Esophagus muscularis mucosa (tissue), 4 donors: ENCODE measurements around the gene UBAC2. TPM values are rescaled to one million over a fixed set of nuclear protein-coding genes. Genes with fewer than 3 reads are reported as not detected.

Source experiments
- DNase-seq: peaks from one replicate; pipeline ENCODE4 v3.0.0-alpha.2; 2017; ENCODE audit errors: extremely low spot score
- H3K27ac ChIP-seq, 4 donors: fragments of 200-600 bp; sonication (generic); replicated peaks in 1 of 4; 1 replicate in 3 of 4; 2 replicates in 1 of 4; pipeline ENCODE4 v1.5.1; 2016 to 2019; ENCODE audit warnings: mild to moderate bottlenecking in 1 of 4
- H3K27me3 ChIP-seq, 4 donors: fragments of 200-600 bp; sonication (generic); one replicate each; pipeline versions ENCODE4 v1.5.1 to v1.6.0; 2016 to 2019
- H3K36me3 ChIP-seq, 4 donors: fragments of 200-600 bp; sonication (generic); one replicate each; pipeline ENCODE4 v1.5.1; 2016 to 2019
- H3K4me1 ChIP-seq, 4 donors: fragments of 200-600 bp; sonication (generic); one replicate each; pipeline ENCODE4 v1.5.1; 2016 to 2019
- H3K4me3 ChIP-seq, 4 donors: fragments of 200-600 bp; sonication (generic); 1 replicate in 2 of 4; 2 replicates in 2 of 4; pipeline ENCODE4 v1.5.1; 2016 to 2019; ENCODE audit warnings: mild to moderate bottlenecking in 4 of 4, moderate library complexity in 1 of 4
- H3K9me3 ChIP-seq, 4 donors: fragments of 200-600 bp; sonication (generic); 1 replicate in 3 of 4; 2 replicates in 1 of 4; pipeline ENCODE4 v1.5.1; 2016 to 2019
- CTCF ChIP-seq, 3 experiments: fragments of 200-600 bp in 2 of 3; fragments of 450-650 bp in 1 of 3; sonication (generic) in 2 of 3; IDR thresholded peaks; one replicate each; pipeline ENCODE4 v1.5.1; 2017 to 2019; ENCODE audit warnings: antibody characterized with exemption in 3 of 3, mild to moderate bottlenecking in 2 of 3, moderate library complexity in 1 of 3
- EP300 ChIP-seq: sonication (generic); formaldehyde crosslinking; IDR thresholded peaks from one replicate; pipeline ENCODE4 v1.6.1; 2017; ENCODE audit warnings: antibody characterized with exemption
- POLR2A ChIP-seq: fragments of 450-650 bp; IDR thresholded peaks from one replicate; pipeline ENCODE4 v1.6.1; 2017; ENCODE audit warnings: antibody characterized with exemption, moderate library complexity, mild to moderate bottlenecking, low read depth
- POLR2AphosphoS5 ChIP-seq, 2 donors: sonication (generic); formaldehyde crosslinking; IDR thresholded peaks; one replicate each; pipeline ENCODE4 v1.6.1; 2017; ENCODE audit warnings: antibody characterized with exemption in 2 of 2
- WGBS: methylation state at CpG from one replicate; pipeline ENCODE4 v1.1.5; 2018; 5-methylcytosine and 5-hydroxymethylcytosine counted together
- intact Hi-C: fragments of 100-400 bp; cut with DNase I; formaldehyde crosslinking; loops from one replicate; pipeline ENCODE4 v1.15.1; 2023
- total RNA-seq, 4 donors: library from RNA; depleted of rRNA; stranded (reverse); fragments of >200 nt; gene quantifications; one replicate each; pipeline versions ENCODE4 v1.1.0 to v1.2.1, GENCODE V29; 2016

Gene UBAC2
- total RNA-seq, 4 donors from 2014 or later, result 42.6 to 62.1 (median 50.9) TPM

- WGBS, result 79% methylated on average over 1 of the region's 1 CpG
- intact Hi-C loops, result no loop called here
- Histone ChIP-seq H3K27me3 (peaks cover 0 to 5% (median 0%) of the 10 kb centered on the region in 4 donors), H3K36me3 (no peaks in the 10 kb centered on the region), H3K4me3 (no peak overlapping the region), H3K27ac (no peak overlapping the region), H3K4me1 (no peaks in the 10 kb centered on the region), H3K9me3 (no peaks in the 10 kb centered on the region)
- no peak for DNase-seq
- no peak for TF ChIP-seq POLR2A
- no peak for TF ChIP-seq EP300
- TF ChIP-seq POLR2AphosphoS5 (IDR thresholded peaks at IDR 0.05), result no peak
- TF ChIP-seq CTCF (IDR thresholded peaks at IDR 0.05), result no peak
These were observed 212.2 kb downstream of the UBAC2 start for GRCh38 chr13:99412856-99413255.

GRCh38 chr13:99414048-99414995 is 213.7 kb downstream of the UBAC2 start:
- H3K4me1 ChIP-seq, result no peaks in the 10 kb centered on the region
- intact Hi-C loops, result no loop called here
- no peaks in the 10 kb centered on the region for H3K9me3 ChIP-seq
- DNase-seq, result no peak
- no peak overlapping the region for H3K27ac ChIP-seq
- TF ChIP-seq POLR2A (no peak), CTCF (IDR thresholded peaks at IDR 0.05) (no peak), POLR2AphosphoS5 (IDR thresholded peaks at IDR 0.05) (no peak), EP300 (no peak)
- H3K27me3 ChIP-seq, result peaks cover 0 to 6% (median 0%) of the 10 kb centered on the region in 4 donors
- 85% methylated on average over 15 of the region's 15 CpGs for WGBS
- H3K4me3 ChIP-seq, result no peak overlapping the region
- no peaks in the 10 kb centered on the region for H3K36me3 ChIP-seq

GRCh38 chr13:99415014-99415650 is 214.5 kb downstream of the UBAC2 start:
- intact Hi-C loops, result no loop called here
- DNase-seq, result no peak
- no peak overlapping the region for H3K4me3 ChIP-seq
- 93% methylated on average over 13 of the region's 13 CpGs for WGBS
- no peaks in the 10 kb centered on the region for H3K9me3 ChIP-seq
- TF ChIP-seq CTCF (IDR thresholded peaks at IDR 0.05) (no peak), POLR2A (no peak), POLR2AphosphoS5 (IDR thresholded peaks at IDR 0.05) (no peak), EP300 (no peak)
- H3K4me1 ChIP-seq, result no peaks in the 10 kb centered on the region
- peaks cover 0 to 6% (median 0%) of the 10 kb centered on the region in 4 donors for H3K27me3 ChIP-seq
- H3K27ac ChIP-seq, result peak overlapping the region in 1 of 4 donors; percentile 13
- H3K36me3 ChIP-seq, result no peaks in the 10 kb centered on the region

- intact Hi-C loops, result no loop called here
- Histone ChIP-seq H3K4me3 (no peak overlapping the region), H3K36me3 (no peaks in the 10 kb centered on the region), H3K4me1 (no peaks in the 10 kb centered on the region), H3K9me3 (no peaks in the 10 kb centered on the region), H3K27ac (peak overlapping the region in 1 of 4 donors; percentile 13), H3K27me3 (peaks cover 0 to 6% (median 0%) of the 10 kb centered on the region in 4 donors)
- DNase-seq, result no peak
- WGBS, result 95% methylated on average over 14 of the region's 14 CpGs
- TF ChIP-seq POLR2AphosphoS5 (IDR thresholded peaks at IDR 0.05) (no peak), EP300 (no peak), CTCF (IDR thresholded peaks at IDR 0.05) (no peak), POLR2A (no peak)
These were observed 215.2 kb downstream of the UBAC2 start for GRCh38 chr13:99415851-99416331.
